Raji (cell line): ENCODE measurements around the gene CHMP6.

Experiments
- POLR2A ChIP-seq: IDR thresholded peaks from 2 replicates; pipeline ENCODE4 v1.6.1; 2011; ENCODE audit warnings: low read depth, low read length, control low read depth; ENCODE audit not compliant: insufficient read depth

The CHMP6 gene

GRCh38 chr17:81031566-81032550 lies 40.2 kb downstream of the CHMP6 start:
- no peak for TF ChIP-seq POLR2A

- TF ChIP-seq POLR2A = no peak
Measured at GRCh38 chr17:81032641-81033480, 41.2 kb downstream of the CHMP6 start.

- no peak for TF ChIP-seq POLR2A
Measured at GRCh38 chr17:81033535-81034167, 42.0 kb downstream of the CHMP6 start.

GRCh38 chr17:81034168-81034777 lies 42.6 kb downstream of the CHMP6 start:
- TF ChIP-seq POLR2A = no peak

GRCh38 chr17:81034779-81035520 lies 43.3 kb downstream of the CHMP6 start, which contains the start of gene BAIAP2:
BAIAP2 (plus strand) TSS chr17:81035151; CDS start chr17:81035255, 104 bp downstream.
- peak; percentile 73 for TF ChIP-seq POLR2A

GRCh38 chr17:81035521-81036196 lies 44.0 kb downstream of the CHMP6 start:
- no peak for TF ChIP-seq POLR2A

GRCh38 chr17:81036197-81036941 lies 44.7 kb downstream of the CHMP6 start:
- no peak for TF ChIP-seq POLR2A

- TF ChIP-seq POLR2A = no peak
Measured at GRCh38 chr17:81037026-81037797, 45.6 kb downstream of the CHMP6 start.

- no peak for TF ChIP-seq POLR2A
Measured at GRCh38 chr17:81037798-81038733, 46.4 kb downstream of the CHMP6 start.

GRCh38 chr17:81039096-81039495 lies 47.5 kb downstream of the CHMP6 start:
- TF ChIP-seq POLR2A = no peak

GRCh38 chr17:81039854-81040758 lies 48.5 kb downstream of the CHMP6 start:
- no peak for TF ChIP-seq POLR2A
